ENCODE data around the gene DVL1.
A peak's percentile ranks its signal among the peaks of the same experiment; 100 is the strongest.

DVL1 gene

DNA sequence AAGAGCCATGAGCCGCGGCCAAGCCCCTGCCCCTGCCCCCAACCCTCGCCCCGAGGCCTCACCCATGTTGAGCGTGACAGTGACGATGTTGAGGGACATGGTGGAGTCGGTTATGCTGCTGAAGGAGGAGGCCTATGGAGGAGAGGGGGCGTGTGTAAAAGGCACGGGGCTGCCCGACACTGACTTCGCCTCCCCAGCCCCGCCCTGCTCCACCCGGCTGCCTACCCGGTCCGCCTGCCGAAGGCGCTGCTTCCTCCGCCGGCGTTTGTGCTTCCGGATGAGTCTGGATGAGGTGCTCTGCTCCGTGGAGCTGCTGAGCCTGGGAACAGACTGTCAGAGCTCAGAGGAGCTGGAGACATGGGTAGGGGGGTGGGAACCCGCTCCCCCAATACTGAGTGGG is 9.0 kb downstream of the DVL1 start:
- DNase-seq, result no peak

- no peak for DNase-seq
Measured at GRCh38 chr1:1338278-1338677, 10.9 kb downstream of the DVL1 start.

- peak; percentile 50 to 55 for DNase-seq
Measured at GRCh38 chr1:1337793-1338147, 11.4 kb downstream of the DVL1 start.

GRCh38 chr1:1336931-1337792 is 12.1 kb downstream of the DVL1 start:
- no peak for DNase-seq

- DNase-seq, result no peak
Measured at GRCh38 chr1:1336446-1336845, 12.8 kb downstream of the DVL1 start.

DNA sequence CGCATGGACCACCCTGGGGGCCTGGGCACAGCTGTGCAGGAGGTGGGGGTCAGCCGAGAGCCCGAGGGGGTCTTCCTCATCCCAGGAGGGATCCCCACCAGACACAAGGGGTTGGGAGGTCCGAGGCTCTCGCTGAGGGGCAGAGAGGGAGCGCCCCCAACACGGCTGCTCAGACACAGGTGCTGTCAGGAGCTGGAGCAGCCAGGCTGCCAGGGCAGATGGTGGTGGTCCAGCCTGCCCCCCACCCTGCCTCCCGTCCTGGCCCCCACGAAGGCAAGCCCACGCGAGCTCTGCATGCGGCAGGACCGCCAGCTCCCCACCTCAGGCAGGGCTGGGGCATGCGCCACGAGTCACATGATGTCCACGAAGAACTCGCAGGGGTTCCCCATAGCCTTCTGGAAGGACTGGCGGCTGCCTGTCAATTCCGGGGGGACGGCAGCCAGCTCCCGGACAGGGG is 13.4 kb downstream of the DVL1 start:
- DNase-seq, result no peak

GRCh38 chr1:1335283-1335682 is 13.9 kb downstream of the DVL1 start:
- no peak for DNase-seq

GRCh38 chr1:1334835-1335234 is 14.4 kb downstream of the DVL1 start:
- no peak for DNase-seq

- DNase-seq, result no peak
Measured at GRCh38 chr1:1333551-1334241, 15.5 kb downstream of the DVL1 start.

DNA sequence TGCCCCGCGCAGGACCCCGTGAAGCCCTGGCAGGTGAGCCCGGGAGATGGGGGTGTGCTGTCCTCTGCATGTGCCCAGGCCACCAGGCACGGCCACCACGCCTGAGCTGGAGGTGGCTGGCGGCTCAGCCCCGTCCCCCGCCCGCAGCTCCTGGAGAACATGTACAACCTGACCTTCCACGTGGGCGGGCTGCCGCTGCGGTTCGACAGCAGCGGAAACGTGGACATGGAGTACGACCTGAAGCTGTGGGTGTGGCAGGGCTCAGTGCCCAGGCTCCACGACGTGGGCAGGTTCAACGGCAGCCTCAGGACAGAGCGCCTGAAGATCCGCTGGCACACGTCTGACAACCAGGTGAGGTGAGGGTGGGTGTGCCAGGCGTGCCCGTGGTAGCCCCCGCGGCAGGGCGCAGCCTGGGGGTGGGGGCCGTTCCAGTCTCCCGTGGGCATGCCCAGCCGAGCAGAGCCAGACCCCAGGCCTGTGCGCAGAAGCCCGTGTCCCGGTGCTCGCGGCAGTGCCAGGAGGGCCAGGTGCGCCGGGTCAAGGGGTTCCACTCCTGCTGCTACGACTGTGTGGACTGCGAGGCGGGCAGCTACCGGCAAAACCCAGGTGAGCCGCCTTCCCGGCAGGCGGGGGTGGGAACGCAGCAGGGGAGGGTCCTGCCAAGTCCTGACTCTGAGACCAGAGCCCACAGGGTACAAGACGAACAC is 16.3 kb downstream of the DVL1 start:
- no peak for DNase-seq

DNA sequence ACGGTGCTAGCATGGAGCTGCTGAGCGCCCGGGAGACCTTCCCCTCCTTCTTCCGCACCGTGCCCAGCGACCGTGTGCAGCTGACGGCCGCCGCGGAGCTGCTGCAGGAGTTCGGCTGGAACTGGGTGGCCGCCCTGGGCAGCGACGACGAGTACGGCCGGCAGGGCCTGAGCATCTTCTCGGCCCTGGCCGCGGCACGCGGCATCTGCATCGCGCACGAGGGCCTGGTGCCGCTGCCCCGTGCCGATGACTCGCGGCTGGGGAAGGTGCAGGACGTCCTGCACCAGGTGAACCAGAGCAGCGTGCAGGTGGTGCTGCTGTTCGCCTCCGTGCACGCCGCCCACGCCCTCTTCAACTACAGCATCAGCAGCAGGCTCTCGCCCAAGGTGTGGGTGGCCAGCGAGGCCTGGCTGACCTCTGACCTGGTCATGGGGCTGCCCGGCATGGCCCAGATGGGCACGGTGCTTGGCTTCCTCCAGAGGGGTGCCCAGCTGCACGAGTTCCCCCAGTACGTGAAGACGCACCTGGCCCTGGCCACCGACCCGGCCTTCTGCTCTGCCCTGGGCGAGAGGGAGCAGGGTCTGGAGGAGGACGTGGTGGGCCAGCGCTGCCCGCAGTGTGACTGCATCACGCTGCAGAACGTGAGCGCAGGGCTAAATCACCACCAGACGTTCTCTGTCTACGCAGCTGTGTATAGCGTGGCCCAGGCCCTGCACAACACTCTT is 17.0 kb downstream of the DVL1 start:
- no peak for DNase-seq

DNA sequence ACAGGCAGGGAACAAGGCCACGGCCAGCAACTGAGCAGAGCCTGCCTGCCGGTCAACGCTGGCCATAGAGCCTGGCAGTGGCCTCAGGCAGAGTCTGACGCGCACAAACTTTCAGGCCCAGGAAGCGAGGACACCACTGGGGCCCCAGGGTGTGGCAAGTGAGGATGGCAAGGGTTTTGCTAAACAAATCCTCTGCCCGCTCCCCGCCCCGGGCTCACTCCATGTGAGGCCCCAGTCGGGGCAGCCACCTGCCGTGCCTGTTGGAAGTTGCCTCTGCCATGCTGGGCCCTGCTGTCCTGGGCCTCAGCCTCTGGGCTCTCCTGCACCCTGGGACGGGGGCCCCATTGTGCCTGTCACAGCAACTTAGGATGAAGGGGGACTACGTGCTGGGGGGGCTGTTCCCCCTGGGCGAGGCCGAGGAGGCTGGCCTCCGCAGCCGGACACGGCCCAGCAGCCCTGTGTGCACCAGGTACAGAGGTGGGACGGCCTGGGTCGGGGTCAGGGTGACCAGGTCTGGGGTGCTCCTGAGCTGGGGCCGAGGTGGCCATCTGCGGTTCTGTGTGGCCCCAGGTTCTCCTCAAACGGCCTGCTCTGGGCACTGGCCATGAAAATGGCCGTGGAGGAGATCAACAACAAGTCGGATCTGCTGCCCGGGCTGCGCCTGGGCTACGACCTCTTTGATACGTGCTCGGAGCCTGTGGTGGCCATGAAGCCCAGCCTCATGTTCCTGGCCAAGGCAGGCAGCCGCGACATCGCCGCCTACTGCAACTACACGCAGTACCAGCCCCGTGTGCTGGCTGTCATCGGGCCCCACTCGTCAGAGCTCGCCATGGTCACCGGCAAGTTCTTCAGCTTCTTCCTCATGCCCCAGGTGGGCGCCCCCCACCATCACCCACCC is 17.9 kb downstream of the DVL1 start, which contains the start of gene TAS1R3:
TSS of gene TAS1R3 (plus strand) at position 213 of the 898 bp plus-strand sequence. CDS start at position 279, 66 bp downstream.
- no peak for DNase-seq

- no peak for DNase-seq
Measured at GRCh38 chr1:1330366-1331067, 18.7 kb downstream of the DVL1 start.

DNA sequence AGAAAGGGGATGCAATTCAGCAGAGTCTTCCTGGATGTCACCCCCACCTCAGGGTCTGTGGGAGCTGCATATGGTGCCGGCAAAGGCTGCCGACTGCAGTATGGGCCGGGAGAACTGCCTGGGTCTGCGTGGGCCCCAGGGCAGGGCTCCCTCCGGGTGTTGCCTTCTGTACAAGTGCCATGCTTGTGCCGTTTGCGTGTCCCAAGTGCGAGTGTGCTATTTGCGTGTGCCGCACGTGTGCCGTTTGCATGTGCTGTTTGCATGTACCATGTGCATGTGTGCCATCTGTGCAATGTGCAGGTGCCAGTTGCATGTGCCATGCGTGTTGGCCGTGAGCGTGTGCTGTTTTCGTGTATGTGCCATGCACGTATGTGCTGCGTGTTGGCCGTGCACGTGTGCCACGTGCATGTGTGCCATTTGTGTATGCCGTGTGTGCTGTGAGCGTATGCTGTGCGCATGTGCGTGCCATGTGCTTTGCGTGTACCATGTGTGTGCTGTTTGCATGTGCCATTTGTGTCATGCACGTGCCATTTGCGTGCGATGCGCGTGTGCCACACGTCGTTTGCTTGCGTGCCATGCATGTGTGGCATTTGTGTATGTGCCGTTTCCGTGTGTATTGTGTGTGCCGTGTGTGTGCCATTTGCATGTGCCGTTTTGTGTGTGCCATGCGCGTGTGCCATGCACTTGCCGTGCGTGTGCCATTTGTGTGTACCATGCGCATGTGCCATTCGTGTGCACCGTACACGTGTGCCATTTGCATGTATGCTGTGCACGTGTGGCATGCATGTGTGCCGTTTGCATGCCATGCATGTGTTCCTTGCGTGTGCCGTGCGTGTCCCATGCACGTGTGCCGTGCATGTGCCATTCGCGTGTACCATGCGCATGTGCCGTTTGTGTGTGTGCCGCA is 19.7 kb downstream of the DVL1 start:
- DNase-seq, result no peak

- no peak for DNase-seq
Measured at GRCh38 chr1:1328254-1328653, 21.0 kb downstream of the DVL1 start.

GRCh38 chr1:1327291-1327690 is 21.9 kb downstream of the DVL1 start:
- no peak for DNase-seq

GRCh38 chr1:1326075-1326605 is 23.1 kb downstream of the DVL1 start:
- DNase-seq, result no peak

- no peak for DNase-seq
Measured at GRCh38 chr1:1325288-1326074, 23.7 kb downstream of the DVL1 start.

All from activated CD4-positive, alpha-beta T cell treated with anti-CD3 and anti-CD28 coated beads, Interleukin-2, amount 50 U/mL, for 48 hours (primary cell).